Peyer's patch (tissue), 4 donors: ENCODE data around the gene GLRA3. TPM values are rescaled to one million over a fixed set of nuclear protein-coding genes. Genes with fewer than 3 reads are reported as not detected.

ENCODE experiments used
- DNase-seq, 3 donors: peaks; one replicate each; pipeline ENCODE4 v3.0.0-alpha.2; 2017 to 2019
- H3K27ac ChIP-seq, 4 donors: fragments of 200-600 bp; sonication (generic); one replicate each; pipeline ENCODE4 v1.5.1; 2016 to 2019
- H3K27me3 ChIP-seq, 2 donors: fragments of 200-600 bp; sonication (generic); one replicate each; pipeline ENCODE4 v1.5.1; 2019
- H3K36me3 ChIP-seq, 3 donors: fragments of 200-600 bp; sonication (generic); one replicate each; pipeline ENCODE4 v1.5.1; 2016 to 2019
- H3K4me1 ChIP-seq, 4 donors: fragments of 200-600 bp; sonication (generic); one replicate each; pipeline ENCODE4 v1.5.1; 2016 to 2019
- H3K4me3 ChIP-seq, 4 donors: fragments of 200-600 bp; sonication (generic); 1 replicate in 3 of 4; 2 replicates in 1 of 4; pipeline ENCODE4 v1.5.1; 2016 to 2019; ENCODE audit warnings: mild to moderate bottlenecking in 1 of 4
- H3K9me3 ChIP-seq, 4 donors: fragments of 200-600 bp; sonication (generic); one replicate each; pipeline ENCODE4 v1.5.1; 2016 to 2019; ENCODE audit warnings: mild to moderate bottlenecking in 1 of 4
- CTCF ChIP-seq, 6 experiments: fragments of 450-650 bp in 4 of 6; fragments of 200-600 bp in 2 of 6; sonication (generic) in 1 of 6; IDR thresholded peaks; one replicate each; pipeline ENCODE4 v1.5.1; 2017 to 2019; ENCODE audit warnings: antibody characterized with exemption in 6 of 6, mild to moderate bottlenecking in 3 of 6, moderate library complexity in 1 of 6
- POLR2A ChIP-seq, 2 donors: fragments of 450-650 bp; IDR thresholded peaks; one replicate each; pipeline ENCODE4 v1.5.1; 2017; ENCODE audit warnings: antibody characterized with exemption in 2 of 2, mild to moderate bottlenecking in 2 of 2, moderate library complexity in 2 of 2
- total RNA-seq, 4 donors: library from RNA; depleted of rRNA; stranded (reverse); fragments of >200 nt; gene quantifications; one replicate each; pipeline ENCODE4 v1.1.0, GENCODE V29; 2016

GLRA3 gene
- total RNA-seq, 4 donors from 2014 or later = 1.7 TPM; not detected in 3

DNA sequence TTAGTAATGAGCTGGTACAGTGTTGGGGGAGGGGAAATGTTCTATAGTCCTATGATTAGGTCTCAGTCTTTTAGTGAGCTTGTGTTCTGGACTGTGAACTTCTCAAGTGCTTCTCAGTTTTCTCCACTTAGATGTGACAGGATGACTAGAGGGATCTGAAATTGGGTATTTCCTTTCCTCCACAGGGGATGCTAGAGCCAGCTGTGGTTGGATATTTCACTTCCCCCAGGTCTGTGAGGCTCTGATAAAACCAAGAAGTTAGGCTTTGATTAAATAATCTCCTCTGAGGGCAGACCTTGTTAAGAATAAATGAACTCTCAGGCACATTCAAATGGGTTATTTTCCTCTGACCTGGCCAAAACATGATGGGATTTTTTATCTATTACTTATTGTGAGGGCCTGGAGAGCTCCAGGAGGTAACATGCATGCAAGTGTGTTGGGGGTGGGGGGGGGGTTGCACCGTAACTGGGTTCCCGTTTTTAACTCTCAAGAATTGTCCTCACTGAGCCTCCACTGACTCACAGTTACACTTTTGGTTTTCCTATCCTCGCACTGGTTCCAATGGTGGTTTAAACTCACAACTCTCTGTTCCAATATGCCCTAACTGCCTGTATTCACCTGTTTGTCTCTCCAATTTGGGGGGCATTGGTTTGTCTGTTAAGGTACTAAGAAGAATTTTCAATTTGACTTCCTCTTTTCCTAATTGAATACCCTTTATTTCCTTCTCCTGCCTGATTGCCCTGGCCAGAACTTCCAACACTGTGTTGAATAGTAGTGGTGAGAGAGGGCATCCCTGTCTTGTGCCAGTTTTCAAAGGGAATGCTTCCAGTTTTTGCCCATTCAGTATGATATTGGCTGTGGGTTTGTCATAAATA, 28.1 kb upstream of the GLRA3 start:
- Histone ChIP-seq H3K36me3 (no peaks in the 10 kb centered on the region), H3K9me3 (no peaks in the 10 kb centered on the region), H3K4me3 (no peak overlapping the region), H3K4me1 (no peaks in the 10 kb centered on the region), H3K27me3 (no peaks in the 10 kb centered on the region), H3K27ac (no peak overlapping the region)
- no peak for DNase-seq
- TF ChIP-seq CTCF (IDR thresholded peaks at IDR 0.05) (no peak), POLR2A (IDR thresholded peaks at IDR 0.05) (no peak)

DNA sequence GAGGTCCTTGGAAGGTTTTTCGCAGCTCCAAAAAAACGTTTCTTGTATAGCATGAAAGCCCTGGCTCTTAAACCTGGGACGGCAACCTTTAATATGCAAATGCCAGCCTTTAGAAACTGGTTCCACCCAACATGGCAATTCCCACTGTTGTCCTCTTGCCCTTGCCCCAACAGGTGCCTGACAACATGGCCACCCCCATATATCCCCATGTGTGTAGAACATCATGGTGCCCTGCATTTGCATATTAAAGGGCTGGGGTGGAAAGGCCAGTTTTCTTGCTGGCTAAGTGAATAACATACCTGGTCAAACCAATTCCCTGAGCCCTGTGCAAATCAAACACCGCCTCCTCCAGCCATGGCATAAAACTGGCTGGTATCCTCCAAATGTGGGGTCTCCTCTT, 26.0 kb upstream of the GLRA3 start:
- Histone ChIP-seq H3K4me1 (no peaks in the 10 kb centered on the region), H3K9me3 (no peaks in the 10 kb centered on the region), H3K36me3 (no peaks in the 10 kb centered on the region), H3K27me3 (no peaks in the 10 kb centered on the region), H3K4me3 (no peak overlapping the region), H3K27ac (no peak overlapping the region)
- no peak for TF ChIP-seq CTCF (IDR thresholded peaks at IDR 0.05)
- no peak for TF ChIP-seq POLR2A (IDR thresholded peaks at IDR 0.05)
- no peak for DNase-seq

GRCh38 chr4:174853629-174854028, 24.6 kb upstream of the GLRA3 start:
- Histone ChIP-seq H3K4me1 (no peaks in the 10 kb centered on the region), H3K9me3 (no peaks in the 10 kb centered on the region), H3K4me3 (no peak overlapping the region), H3K27ac (no peak overlapping the region), H3K27me3 (no peaks in the 10 kb centered on the region), H3K36me3 (no peaks in the 10 kb centered on the region)
- DNase-seq = no peak
- TF ChIP-seq CTCF (IDR thresholded peaks at IDR 0.05) (no peak), POLR2A (IDR thresholded peaks at IDR 0.05) (no peak)

DNA sequence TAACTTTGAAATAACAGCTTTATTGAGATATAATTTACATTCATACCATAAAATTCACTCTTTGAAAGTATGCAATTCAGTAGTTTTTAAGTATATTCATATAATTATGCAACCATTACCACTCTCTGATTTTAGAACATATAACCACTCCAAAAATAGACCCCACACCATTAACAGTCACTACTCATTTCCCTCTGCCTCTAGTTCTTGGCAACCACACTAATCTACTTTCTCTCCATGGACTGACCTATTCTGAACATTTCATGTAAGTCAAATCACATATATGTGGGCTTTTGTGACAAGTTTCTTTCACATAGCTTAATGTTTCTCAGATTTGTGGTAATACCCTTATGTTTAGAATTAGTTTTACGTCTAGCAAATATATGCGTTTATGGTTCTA, 19.5 kb upstream of the GLRA3 start:
- H3K36me3 ChIP-seq = no peaks in the 10 kb centered on the region
- H3K9me3 ChIP-seq = no peaks in the 10 kb centered on the region
- no peak for DNase-seq
- H3K27ac ChIP-seq = no peak overlapping the region
- no peaks in the 10 kb centered on the region for H3K27me3 ChIP-seq
- TF ChIP-seq POLR2A (IDR thresholded peaks at IDR 0.05) (no peak), CTCF (IDR thresholded peaks at IDR 0.05) (no peak)
- no peak overlapping the region for H3K4me3 ChIP-seq
- H3K4me1 ChIP-seq = no peaks in the 10 kb centered on the region

DNA sequence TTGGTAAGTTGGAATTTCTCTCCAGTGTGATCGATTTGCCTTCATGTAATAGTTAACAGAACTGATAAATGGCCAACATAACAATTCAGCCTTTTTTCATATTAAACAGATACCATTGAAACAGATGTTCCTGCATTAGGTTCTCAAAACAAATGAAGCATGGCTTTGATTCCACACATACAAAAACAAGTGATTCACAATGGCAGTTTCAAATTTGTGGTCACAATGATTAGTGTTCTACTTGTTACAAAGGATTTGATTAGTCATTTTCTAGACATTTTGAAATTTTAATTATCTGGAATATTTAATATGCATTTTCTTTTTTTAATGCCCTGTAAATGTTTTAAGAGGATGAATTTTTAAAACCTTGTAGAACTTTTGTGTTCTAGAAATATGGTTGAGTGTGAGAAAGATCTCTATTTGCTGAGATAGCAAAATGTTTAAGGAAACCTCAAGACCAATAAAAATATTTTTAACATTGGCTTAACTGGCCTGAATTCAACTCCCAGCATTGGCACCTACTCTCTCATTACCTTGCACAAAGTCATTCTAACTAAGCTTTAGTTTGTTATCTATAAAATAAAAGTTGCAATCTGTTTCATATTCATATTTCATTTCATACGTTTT, 18.9 kb upstream of the GLRA3 start:
- Histone ChIP-seq H3K27me3 (no peaks in the 10 kb centered on the region), H3K36me3 (no peaks in the 10 kb centered on the region), H3K4me3 (no peak overlapping the region), H3K27ac (no peak overlapping the region), H3K4me1 (no peaks in the 10 kb centered on the region), H3K9me3 (no peaks in the 10 kb centered on the region)
- DNase-seq = no peak
- no peak for TF ChIP-seq POLR2A (IDR thresholded peaks at IDR 0.05)
- TF ChIP-seq CTCF (IDR thresholded peaks at IDR 0.05) = no peak
